NCI-H748 (cell line): ENCODE data around the gene ZNF836.
"Not testable (repeated sequence)": the region's sequence is repeated elsewhere in the genome, so short reads cannot be mapped to it uniquely, and the experiment has no call there.

Source experiments
- DNase-seq: peaks from one replicate; lab custom pipeline; 2025; ENCODE audit not compliant: unreplicated experiment; lab: John Stamatoyannopoulos, UW

The ZNF836 gene

GRCh38 chr19:52171321-52172169 lies at the start of gene ZNF836:
TSS of gene ZNF836 (minus strand) at chr19:52171621. CDS start at chr19:52168072, 3,549 bp downstream.
- DNase-seq = peak; percentile 95

GRCh38 chr19:52221031-52221430 lies 49.6 kb upstream of the ZNF836 start:
- no peak for DNase-seq

GRCh38 chr19:52219611-52220010 lies 48.2 kb upstream of the ZNF836 start:
- no peak for DNase-seq

- DNase-seq = no peak
Measured at GRCh38 chr19:52217576-52217975, 46.2 kb upstream of the ZNF836 start.

- DNase-seq = no peak
Measured at GRCh38 chr19:52216401-52216800, 45.0 kb upstream of the ZNF836 start.

- DNase-seq = no peak
Measured at GRCh38 chr19:52214241-52214640, 42.8 kb upstream of the ZNF836 start.

GRCh38 chr19:52212572-52213255 lies 41.3 kb upstream of the ZNF836 start:
- no peak for DNase-seq

GRCh38 chr19:52211926-52212571 lies 40.6 kb upstream of the ZNF836 start:
- no peak for DNase-seq

- DNase-seq = no peak
Measured at GRCh38 chr19:52211203-52211602, 39.8 kb upstream of the ZNF836 start.

GRCh38 chr19:52206481-52206880 lies 35.1 kb upstream of the ZNF836 start:
- DNase-seq = no peak

- not testable (repeated sequence) for DNase-seq
Measured at GRCh38 chr19:52200755-52201391, 29.5 kb upstream of the ZNF836 start.

GRCh38 chr19:52200044-52200443 lies 28.6 kb upstream of the ZNF836 start:
- DNase-seq = no peak

GRCh38 chr19:52198678-52199077 lies 27.3 kb upstream of the ZNF836 start:
- no peak for DNase-seq

GRCh38 chr19:52197964-52198363 lies 26.5 kb upstream of the ZNF836 start:
- DNase-seq = no peak

GRCh38 chr19:52196256-52196967 lies 25.0 kb upstream of the ZNF836 start:
- no peak for DNase-seq

- no peak for DNase-seq
Measured at GRCh38 chr19:52191951-52192350, 20.5 kb upstream of the ZNF836 start.

GRCh38 chr19:52191389-52191788 lies 20.0 kb upstream of the ZNF836 start:
- no peak for DNase-seq

GRCh38 chr19:52190487-52191293 lies 19.3 kb upstream of the ZNF836 start:
- DNase-seq = peak; percentile 55

GRCh38 chr19:52189735-52190486 lies 18.5 kb upstream of the ZNF836 start, which contains the start of gene PPP2R1A:
TSS of gene PPP2R1A (plus strand) at chr19:52190052. CDS start at chr19:52190097, 45 bp downstream.
- DNase-seq = peak; percentile 100
